GM19372 (cell line): Measurements from ENCODE around the gene ARSK.

Source experiments
- ATAC-seq: cut with Tn5 transposase; IDR thresholded peaks from one replicate; pipeline ENCODE4 v1.9.1; 2021; ENCODE audit warnings: mild to moderate bottlenecking, low read depth, moderate library complexity; ENCODE audit not compliant: unreplicated experiment

ARSK gene, protein sequence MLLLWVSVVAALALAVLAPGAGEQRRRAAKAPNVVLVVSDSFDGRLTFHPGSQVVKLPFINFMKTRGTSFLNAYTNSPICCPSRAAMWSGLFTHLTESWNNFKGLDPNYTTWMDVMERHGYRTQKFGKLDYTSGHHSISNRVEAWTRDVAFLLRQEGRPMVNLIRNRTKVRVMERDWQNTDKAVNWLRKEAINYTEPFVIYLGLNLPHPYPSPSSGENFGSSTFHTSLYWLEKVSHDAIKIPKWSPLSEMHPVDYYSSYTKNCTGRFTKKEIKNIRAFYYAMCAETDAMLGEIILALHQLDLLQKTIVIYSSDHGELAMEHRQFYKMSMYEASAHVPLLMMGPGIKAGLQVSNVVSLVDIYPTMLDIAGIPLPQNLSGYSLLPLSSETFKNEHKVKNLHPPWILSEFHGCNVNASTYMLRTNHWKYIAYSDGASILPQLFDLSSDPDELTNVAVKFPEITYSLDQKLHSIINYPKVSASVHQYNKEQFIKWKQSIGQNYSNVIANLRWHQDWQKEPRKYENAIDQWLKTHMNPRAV

DNA sequence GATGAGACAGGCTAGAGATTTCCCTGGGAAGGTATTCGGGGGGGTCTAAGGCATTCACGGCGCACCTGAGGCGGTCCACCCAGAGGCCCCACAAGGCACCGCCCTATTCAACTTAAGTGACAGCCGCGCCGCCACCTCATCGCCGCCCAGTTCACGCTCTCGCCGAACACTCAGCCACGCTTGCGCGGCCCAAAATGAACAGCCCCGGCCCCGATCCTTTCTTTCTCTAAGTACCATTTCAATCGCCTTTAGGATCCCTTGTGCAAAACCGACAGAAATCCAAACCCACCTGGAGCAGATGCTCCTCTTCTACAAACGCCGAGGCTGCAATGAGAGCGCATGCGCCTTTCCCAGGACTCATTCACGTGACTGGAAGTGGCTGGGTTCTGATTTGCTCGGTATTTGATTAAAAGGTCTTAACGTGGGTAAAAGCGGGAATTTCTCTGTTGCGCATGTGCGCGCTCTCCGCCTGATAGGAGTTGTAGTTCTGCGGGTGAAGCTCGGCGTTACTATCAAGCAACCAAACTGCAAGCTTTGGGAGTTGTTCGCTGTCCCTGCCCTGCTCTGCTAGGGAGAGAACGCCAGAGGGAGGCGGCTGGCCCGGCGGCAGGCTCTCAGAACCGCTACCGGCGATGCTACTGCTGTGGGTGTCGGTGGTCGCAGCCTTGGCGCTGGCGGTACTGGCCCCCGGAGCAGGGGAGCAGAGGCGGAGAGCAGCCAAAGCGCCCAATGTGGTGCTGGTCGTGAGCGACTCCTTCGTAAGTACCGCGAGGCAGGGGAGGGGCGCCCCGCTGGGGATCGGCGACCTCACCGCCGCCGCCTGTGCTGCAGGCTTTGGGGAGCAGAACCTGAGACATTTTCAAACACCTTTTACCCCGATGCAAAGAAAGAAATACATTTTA is at the start of gene ARSK, which contains the start of gene SKIC3:
ARSK (plus strand) TSS at position 455 of the 902 bp plus-strand sequence; CDS start at position 633, 178 bp downstream.
SKIC3 (minus strand) TSS at position 331 of the 902 bp plus-strand sequence. CDS start 7,827 bp downstream, outside the sequence.
- peak; percentile 85 for ATAC-seq

DNA sequence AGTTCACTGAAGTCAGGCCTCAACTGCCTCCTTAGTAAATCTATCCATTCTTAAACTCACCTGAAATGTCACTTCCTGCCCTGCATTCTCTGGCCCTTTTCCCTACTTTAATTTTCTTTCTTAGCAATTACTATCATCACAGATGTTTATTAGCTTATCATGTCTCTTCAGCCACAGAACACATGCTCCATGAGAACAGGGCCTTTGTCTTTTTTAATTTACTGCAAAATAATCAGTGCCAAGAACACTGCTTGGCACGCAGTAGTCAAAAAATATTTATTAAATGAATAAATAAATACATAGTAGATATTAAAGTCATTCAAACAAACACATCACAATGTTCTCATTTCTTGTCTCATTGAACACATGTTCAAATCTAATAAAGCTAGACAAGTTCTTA is 46.4 kb upstream of the ARSK start:
- ATAC-seq: no peak

DNA sequence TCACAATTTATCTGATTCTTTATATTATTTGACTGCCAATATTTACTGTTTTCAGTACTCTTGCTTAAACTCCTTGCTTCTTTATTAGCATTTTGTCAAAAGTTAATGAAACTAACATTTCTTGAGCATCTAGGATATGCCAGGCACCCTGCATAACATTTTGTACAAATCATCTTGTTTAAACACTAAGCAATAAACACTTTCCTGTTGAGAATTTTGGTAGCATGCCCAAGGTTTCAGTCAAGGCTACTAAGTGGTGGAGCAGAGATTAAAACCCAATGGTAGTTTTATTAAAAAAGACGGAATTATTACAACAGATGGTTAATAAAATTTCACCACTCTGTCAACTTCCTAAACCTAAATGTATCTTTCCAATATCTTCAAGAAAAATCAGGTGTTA is 43.3 kb upstream of the ARSK start:
- no peak for ATAC-seq

DNA sequence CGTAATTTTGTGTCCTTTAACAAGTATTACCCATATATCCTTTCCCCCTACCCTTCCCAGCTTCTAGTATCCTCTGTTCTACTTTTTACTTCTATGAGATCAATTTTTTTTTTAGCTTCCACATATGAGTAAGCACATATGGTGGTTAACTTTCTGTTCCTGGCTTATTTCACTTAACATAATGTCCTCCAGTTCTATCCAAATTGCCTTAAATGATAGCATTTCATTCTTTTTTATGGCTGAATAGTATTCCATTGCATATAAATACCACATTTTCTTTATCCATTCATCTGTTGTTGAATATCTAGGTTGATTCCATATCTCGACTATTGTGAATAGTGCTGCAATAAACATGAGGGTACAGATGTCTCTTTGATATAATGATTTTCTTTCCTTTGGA is 36.5 kb upstream of the ARSK start:
- ATAC-seq: no peak

DNA sequence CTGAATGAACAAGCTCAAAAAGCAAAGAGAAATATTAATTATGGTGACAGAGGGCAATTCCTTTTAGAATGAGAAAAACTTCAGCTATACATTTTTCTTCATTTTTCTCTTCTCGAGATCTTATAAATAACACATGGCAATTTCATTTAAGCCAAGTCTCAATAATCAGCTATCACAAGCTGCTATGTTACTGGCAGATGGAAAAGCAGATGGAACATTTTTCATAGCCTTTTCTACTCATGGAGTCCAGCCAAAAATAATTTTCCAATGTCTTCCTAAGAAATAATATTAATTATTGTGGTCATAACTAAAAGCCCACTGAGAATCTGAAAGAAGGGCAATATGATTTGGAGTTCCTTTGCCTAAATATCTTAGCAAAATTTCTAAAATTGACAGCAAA is 35.8 kb upstream of the ARSK start:
- no peak for ATAC-seq

DNA sequence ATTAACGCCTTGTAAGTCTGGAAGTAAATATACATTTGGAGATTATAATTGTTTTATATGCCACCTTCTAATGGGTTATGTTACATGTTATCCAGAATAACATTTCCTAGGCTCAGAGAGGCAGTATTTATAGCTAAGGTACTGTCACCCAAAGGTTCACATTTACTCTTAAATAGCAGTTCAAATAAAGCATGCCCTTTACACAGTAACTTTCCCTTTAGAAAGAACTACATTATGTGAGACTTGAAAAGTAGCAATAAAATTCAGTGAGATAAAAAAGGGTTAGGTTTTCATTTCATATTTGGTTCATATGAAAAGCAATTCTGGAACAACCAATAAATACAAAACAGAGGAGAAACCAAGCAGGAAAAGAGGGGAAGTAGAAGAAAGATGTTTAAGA is 35.2 kb upstream of the ARSK start:
- ATAC-seq: no peak

DNA sequence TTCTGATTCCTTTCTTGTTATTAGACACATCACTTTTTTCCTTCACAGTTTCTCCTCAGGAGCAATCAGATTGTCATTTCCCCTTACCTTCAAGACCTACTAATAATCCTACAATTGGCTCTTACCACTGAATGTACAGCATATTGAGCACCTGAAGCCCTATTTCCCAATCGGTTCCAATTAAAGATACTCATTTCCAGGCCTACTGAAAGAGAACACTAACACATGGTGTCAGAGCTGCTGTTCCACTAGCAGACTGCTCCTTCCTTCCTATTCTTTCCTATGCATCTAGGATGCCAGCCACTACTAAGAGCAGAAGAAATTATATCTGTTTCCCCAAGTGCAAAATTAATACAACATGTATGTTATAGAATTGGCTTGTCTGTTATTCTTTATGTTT is 34.7 kb upstream of the ARSK start:
- no peak for ATAC-seq

DNA sequence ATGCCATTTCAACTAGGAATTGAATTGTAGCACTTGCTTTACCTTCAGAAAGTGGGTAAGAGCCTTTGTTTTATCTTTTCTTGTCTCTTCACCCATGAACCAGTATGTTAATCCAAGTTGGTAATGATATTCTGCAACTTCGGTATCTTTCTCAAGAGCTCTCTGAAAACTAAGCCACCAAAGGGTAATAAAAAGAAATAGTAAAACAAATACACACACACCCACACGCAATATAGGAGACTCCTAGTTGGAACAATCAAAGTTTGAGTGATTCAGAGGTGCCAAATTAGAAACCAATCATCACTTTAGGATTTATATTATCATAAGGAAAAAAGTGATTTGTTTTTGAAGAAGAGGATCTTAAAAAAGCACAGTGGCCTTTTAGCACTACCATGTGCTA is 30.5 kb upstream of the ARSK start:
- ATAC-seq: no peak

DNA sequence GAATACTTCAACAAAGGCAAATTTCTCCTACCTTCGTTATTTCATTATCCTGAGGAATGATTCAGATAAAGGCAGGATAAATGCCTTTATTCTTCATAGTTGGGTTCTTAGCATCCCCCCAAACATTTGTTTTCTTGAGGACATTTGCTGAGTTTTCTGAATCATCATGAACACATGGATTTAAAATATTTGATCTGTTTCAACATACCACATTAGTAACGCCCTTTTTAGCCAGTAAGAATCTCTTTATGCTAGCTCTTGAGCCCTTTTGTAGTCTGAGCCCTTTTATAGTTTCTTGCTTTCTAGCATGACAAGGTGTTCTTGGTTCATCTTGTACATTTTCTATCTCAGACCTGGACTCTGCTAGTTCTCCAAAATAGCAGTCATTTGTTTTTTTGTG is 28.0 kb upstream of the ARSK start:
- ATAC-seq: no peak

DNA sequence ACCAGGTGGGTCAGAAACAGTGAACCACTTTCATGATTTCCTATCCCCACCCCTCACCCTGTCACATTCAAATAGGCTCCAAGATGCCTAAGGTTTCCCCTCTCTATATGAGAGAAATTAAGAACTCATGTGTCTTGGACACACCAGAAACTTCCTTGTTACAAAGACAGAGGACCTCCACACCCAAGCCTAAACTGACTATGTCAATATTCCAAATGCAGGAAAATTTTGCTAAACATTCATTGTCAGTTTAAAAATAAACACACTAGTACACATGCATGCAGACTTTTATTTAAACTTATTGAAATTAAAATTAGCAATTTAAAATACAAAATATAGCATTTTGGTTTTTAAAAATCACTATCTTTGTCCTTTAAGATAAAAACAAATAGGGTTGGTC is 26.3 kb upstream of the ARSK start:
- ATAC-seq: no peak

DNA sequence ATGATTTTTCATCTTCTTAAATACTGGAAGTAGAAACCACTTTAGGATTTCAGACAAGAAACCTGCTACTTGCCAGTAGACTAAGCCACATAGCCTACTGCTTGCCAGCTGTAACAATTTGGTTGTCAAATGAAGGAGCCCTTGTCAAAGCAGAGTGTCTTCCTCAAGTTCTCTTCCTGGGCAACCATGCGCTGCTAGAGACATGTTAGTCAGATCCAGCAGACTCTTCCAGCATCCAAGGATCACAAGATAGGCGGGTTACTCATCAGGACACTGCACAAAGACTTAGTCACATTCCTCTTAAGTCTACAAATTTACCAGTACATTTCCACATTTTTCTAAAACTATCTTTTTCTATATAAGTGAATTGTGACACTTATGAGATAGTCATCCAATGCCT is 24.5 kb upstream of the ARSK start:
- no peak for ATAC-seq

DNA sequence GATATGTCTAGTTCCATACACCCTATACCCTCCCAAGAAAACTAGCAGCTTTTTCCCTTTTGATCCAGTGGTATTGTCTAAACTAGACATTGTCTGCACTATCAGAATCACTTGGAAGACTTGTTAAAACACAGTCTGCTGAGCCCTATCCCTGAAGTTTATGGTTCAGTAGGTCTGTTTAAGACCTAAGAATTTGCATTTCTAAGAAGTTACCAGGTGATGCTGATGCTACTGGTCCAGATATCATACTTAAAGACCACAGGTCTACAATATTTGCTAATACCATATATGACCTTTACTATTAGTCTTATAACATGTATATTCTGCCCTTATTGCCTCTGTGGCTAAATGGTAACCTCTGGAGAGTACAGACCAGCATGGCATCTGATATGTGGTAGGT is 23.4 kb upstream of the ARSK start:
- no peak for ATAC-seq

DNA sequence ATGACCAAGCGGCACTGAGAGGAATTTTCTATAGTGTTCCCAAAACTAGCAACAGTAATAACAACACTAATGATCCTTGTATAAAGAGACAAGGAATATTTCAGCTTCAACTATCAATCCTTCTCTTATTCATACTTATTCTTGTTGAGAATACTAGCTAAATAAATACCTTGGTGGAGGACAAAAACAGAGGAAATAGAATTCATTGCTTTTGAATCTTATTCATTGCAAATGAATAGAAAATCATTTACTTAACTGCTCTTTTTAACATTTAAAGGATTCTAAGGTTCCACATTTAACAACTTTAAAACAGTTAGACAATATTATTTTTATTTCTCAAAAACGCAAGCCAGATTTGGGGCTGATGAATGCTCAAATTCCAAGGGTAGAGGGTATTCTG is 22.5 kb upstream of the ARSK start:
- no peak for ATAC-seq

DNA sequence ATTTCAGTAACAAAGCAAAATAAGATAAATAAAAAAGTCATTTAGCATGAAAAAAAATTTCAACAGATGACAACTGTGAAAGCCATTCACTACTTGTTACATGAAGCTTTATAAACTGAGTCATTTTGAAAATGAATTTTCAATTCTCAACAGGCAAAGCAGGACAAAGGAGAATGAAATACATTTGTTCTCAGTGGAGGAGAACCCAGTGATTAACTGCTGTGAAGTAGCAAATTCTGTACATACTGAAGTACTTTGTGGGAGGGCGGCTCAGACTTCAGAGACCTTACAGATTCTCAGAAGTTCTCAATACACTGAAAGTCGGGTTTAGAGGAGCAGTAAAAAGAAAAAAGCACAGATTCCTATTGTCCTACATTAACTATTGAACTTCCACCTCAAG is 21.8 kb upstream of the ARSK start:
- no peak for ATAC-seq

DNA sequence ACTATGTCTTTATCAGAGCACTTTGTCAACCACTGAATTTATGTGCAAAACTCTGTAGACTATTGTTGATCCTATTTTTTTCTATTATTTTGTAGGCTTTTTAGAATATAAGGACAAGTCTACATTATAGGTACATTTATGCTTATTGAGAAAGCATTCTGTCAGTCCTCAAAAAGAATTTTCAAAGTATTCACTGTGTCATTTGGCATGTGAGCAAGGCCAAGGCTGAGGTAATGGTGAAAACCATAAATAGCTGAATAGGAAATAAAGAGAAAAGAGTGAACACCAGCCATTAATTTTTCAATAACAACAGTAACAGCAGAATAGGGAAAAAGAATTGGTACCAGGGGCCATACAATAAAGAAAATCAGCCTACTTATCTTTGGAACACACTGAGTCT is 21.1 kb upstream of the ARSK start:
- ATAC-seq: no peak

DNA sequence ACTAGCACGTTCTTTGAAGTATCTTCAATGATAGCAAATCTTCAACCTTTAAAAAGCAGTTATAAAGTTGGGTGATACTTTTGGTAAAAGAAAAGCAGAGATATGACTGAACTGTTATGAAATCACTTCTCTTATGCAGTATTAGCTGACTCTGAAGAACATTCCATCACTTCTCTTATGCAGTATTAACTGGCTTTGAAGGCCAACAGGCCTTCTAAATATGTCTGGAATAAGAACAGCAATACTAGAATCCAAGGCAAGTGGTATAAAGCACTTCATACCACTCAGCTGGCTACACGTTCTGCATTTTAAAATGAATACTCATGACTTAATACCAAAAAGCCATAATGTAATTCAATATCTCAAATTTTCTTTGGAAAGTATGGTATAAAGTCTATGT is 17.4 kb upstream of the ARSK start:
- ATAC-seq: no peak

DNA sequence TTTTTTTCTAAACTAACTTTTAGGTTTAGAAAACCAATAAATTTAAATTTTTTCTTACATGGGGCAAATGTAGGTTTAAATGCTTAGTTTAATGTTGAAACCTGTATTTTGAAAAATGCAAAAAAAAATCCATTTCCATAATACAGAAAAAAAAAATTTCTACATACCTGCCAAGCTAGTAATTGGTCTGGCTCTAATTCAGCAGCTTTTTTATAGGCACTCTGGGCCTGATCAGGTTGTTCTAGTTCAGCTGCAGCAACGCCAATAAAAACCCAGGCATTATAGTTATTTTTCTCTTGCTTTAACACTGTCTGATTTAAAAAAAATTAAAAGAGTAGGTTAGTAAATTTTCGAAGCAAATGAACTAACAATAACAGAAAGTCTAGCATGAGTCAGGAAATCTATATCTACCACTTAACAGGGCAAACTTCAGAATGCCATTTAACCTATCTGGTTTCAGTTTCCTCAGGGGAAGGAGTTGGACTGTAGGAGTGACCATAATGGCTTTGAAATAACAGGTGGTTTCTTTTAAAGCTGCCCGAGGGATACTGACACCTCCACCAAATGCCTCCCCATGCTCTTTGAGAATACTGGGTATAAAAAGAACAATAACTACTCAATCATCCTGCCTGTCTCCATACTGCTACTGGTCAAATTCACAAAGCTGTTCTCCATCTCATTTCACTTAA is 11.7 kb upstream of the ARSK start:
- no peak for ATAC-seq

DNA sequence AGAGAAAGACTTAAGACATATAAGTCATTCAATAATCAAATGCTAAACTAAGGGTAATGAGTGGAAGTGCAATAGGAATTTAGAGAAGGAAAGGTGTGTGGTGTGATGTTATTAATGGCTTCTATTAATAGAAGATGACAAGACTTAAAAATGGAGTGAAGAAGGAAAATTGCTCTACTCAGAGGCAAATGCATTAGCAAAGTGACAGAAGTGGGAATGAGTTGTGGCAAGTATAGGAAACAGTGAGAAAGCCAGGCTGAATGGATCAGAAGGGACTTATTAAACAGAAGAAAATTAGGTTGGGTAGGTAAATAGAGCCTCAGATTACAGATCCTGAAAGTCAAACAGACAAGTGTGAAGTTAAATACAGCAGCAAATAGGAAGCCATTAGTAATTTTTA is 5.9 kb upstream of the ARSK start:
- no peak for ATAC-seq

DNA sequence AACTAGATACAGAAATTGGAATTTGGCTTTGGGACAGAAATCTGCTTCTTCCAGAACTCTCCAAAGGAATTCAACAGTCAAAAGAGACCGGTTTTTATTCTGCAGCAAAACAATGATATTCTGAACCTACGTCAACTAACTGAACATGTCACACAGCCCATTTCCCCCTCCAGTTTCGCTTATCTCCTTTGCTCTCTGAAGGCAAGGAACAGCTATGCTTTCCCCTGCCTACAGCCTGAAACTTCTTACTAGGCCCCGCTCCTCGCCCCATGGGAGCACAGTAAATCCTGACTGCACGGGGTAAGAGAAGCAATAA is 612 bp upstream of the ARSK start:
- ATAC-seq: peak; percentile 23

DNA sequence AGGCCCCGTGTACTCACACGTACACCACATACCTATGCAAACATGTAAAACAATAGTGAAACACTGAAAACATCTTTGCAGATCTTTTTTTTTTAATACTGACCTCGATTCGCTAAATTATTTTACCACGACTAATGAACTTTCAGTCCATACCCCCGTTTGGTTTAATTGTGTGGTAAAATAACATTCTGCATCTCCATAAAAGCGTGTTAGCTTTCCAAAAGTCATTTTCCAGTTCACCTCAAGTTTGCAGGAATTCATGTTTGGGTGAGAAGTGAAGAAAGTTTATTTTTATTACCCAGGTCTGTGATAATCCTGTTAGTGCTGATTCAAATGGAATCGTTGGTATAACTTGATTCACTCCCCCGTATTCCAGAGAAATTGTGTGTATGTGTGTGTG is 652 bp downstream of the ARSK start:
- ATAC-seq: no peak

DNA sequence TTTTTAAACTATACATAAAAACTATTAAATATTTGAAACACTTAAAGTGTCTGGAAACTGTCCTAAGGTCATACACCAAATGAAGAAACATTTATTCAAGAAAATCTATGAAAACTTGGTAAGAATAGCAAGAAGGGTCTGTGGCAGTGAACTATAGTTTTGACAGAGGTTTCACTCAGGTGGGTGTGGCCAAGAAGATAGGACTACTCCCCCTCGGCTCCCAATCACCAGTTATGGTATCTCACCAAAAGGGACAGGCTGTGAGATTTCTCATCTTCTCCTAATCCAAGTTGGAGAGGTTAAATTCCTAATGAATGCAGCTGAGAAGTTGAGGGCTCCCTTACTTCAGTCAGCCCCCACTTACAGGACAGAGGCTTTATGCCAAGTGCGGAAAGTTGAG is 2.9 kb downstream of the ARSK start:
- no peak for ATAC-seq
